Adrenal gland (tissue), 5 donors: ENCODE measurements around the gene ARL6IP6.

Experiments used
- CTCF ChIP-seq, 6 experiments: fragments of 450-650 bp in 4 of 6; fragments of 200-600 bp in 2 of 6; sonication (generic) in 1 of 6; IDR thresholded peaks; 1 replicate in 5 of 6; 2 replicates in 1 of 6; pipeline versions ENCODE4 v1.5.1 to v1.8.0; 2016 to 2021; ENCODE audit warnings: antibody characterized with exemption in 6 of 6, mild to moderate bottlenecking in 2 of 6, moderate library complexity in 1 of 6
- POLR2A ChIP-seq, 2 donors: fragments of 450-650 bp; IDR thresholded peaks; one replicate each; pipeline ENCODE4 v1.6.1; 2017; ENCODE audit warnings: antibody characterized with exemption in 2 of 2, mild to moderate bottlenecking in 2 of 2, moderate library complexity in 1 of 2
- donor health status: DM: no; HTN: no; CAD: no.

DNA sequence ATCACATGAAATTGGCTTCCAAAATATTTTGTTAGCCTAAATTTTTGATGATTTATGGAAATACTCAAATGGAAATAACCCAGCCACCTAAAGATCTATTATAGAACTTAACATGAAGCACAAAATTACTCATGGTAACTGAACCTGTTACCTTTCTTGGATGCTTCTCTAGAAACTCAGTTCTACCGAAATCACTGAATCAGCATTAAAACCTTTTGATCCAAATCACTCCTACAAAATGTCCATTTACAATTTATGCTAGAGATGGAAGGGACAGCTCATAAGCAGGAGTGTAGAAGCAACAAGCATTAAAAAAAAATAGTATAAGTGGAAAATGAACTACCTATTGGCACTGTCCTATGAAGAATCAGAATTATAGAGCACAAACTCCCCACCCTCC lies 3.3 kb upstream of the ARL6IP6 start:
- TF ChIP-seq CTCF (IDR thresholded peaks at IDR 0.05) (no peak), POLR2A (IDR thresholded peaks at IDR 0.05) (no peak)
